GM18858 (cell line): ENCODE results near the gene TRIM7.

Experiments used
- ATAC-seq: cut with Tn5 transposase; IDR thresholded peaks from one replicate; pipeline ENCODE4 v1.9.1; 2021; ENCODE audit not compliant: unreplicated experiment

TRIM7 gene

GRCh38 chr5:181233088-181233800 is 28.2 kb upstream of the TRIM7 start:
- no peak for ATAC-seq

- ATAC-seq: no peak
Observed at GRCh38 chr5:181232593-181232992, 27.6 kb upstream of the TRIM7 start.

- ATAC-seq: no peak
Observed at GRCh38 chr5:181231432-181231831, 26.4 kb upstream of the TRIM7 start.

- ATAC-seq: no peak
Observed at GRCh38 chr5:181230551-181230950, 25.6 kb upstream of the TRIM7 start.

GRCh38 chr5:181229996-181230395 is 25.0 kb upstream of the TRIM7 start:
- ATAC-seq: no peak

GRCh38 chr5:181224390-181225229 is 19.6 kb upstream of the TRIM7 start:
- no peak for ATAC-seq

GRCh38 chr5:181223729-181224389 is 18.9 kb upstream of the TRIM7 start:
- ATAC-seq: no peak

- peak; percentile 40 for ATAC-seq
Observed at GRCh38 chr5:181223058-181223728, 18.2 kb upstream of the TRIM7 start, which contains the start of gene TRIM41. Gene TRIM41, plus strand, starts transcription at chr5:181223281. Its CDS starts 719 bp downstream, at chr5:181224000.

GRCh38 chr5:181222630-181223057 is 17.6 kb upstream of the TRIM7 start:
- ATAC-seq: no peak

- peak; percentile 23 for ATAC-seq
Observed at GRCh38 chr5:181221792-181222629, 17.0 kb upstream of the TRIM7 start.

- no peak for ATAC-seq
Observed at GRCh38 chr5:181221105-181221791, 16.3 kb upstream of the TRIM7 start.

- ATAC-seq: no peak
Observed at GRCh38 chr5:181220178-181220515, 15.2 kb upstream of the TRIM7 start.

GRCh38 chr5:181219262-181220177 is 14.5 kb upstream of the TRIM7 start:
- ATAC-seq: no peak

- ATAC-seq: no peak
Observed at GRCh38 chr5:181218795-181219124, 13.8 kb upstream of the TRIM7 start.

GRCh38 chr5:181217803-181218062 is 12.7 kb upstream of the TRIM7 start:
- no peak for ATAC-seq

GRCh38 chr5:181217111-181217802 is 12.3 kb upstream of the TRIM7 start:
- ATAC-seq: no peak

- ATAC-seq: no peak
Observed at GRCh38 chr5:181215997-181216989, 11.3 kb upstream of the TRIM7 start.
